Ovary (tissue), 9 donors: ENCODE measurements around the gene CHAMP1. TPM values are rescaled to one million over a fixed set of nuclear protein-coding genes. Genes with fewer than 3 reads are reported as not detected.
"Not testable (repeated sequence)": the region's sequence is repeated elsewhere in the genome, so short reads cannot be mapped to it uniquely, and the experiment has no call there.

ENCODE experiments used
- DNase-seq, 5 donors: peaks; one replicate each; pipeline ENCODE4 v3.0.0-alpha.2; 2019 to 2020
- H3K27ac ChIP-seq, 2 donors: fragments of 200-600 bp; one replicate each; pipeline versions ENCODE4 v1.5.1 to v1.8.0; 2019 to 2022
- H3K27me3 ChIP-seq: fragments of 200-600 bp; one replicate; pipeline ENCODE4 v1.8.0; 2022
- H3K36me3 ChIP-seq: fragments of 200-600 bp; sonication (generic); one replicate; pipeline ENCODE4 v1.5.1; 2019
- H3K4me1 ChIP-seq: one replicate; pipeline ENCODE4 v1.8.1; 2013; ENCODE audit warnings: mild to moderate bottlenecking, moderate library complexity; ENCODE audit not compliant: insufficient read depth
- H3K4me3 ChIP-seq: fragments of 200-600 bp; sonication (generic); one replicate; pipeline ENCODE4 v1.5.1; 2017
- H3K9me3 ChIP-seq, 2 donors: fragments of 200-600 bp in 1 of 2; sonication (generic) in 1 of 2; one replicate each; pipeline versions ENCODE4 v1.5.1 to v1.8.1; 2013 to 2019; ENCODE audit warnings: mild to moderate bottlenecking in 1 of 2, moderate library complexity in 1 of 2
- CTCF ChIP-seq, 3 donors: fragments of 450-650 bp in 2 of 3; fragments of 200-600 bp in 1 of 3; IDR thresholded peaks; one replicate each; pipeline versions ENCODE4 v1.5.1 to v1.8.0; 2016 to 2022; ENCODE audit warnings: antibody characterized with exemption in 3 of 3, mild to moderate bottlenecking in 1 of 3
- EP300 ChIP-seq: sonication (generic); formaldehyde crosslinking; IDR thresholded peaks from one replicate; pipeline ENCODE4 v1.6.1; 2017; ENCODE audit warnings: antibody characterized with exemption
- POLR2A ChIP-seq: fragments of 450-650 bp; IDR thresholded peaks from one replicate; pipeline ENCODE4 v1.6.1; 2017; ENCODE audit warnings: antibody characterized with exemption, mild to moderate bottlenecking, moderate library complexity
- WGBS, 3 donors: extraction: QIAGEN DNeasy Blood & Tissue Kit in 1 of 3; methylation state at CpG; one replicate each; pipeline versions ENCODE4 v1.1.5 to v1.1.7; 2013 to 2017; 5-methylcytosine and 5-hydroxymethylcytosine counted together
- intact Hi-C, 4 donors: fragments of 100-400 bp; cut with DNase I; formaldehyde crosslinking; loops; one replicate each; pipeline versions ENCODE4 v1.11.0 to v1.15.1; 2022 to 2023
- polyA plus RNA-seq, 2 donors: library from polyadenylated mRNA; stranded (reverse); fragments of 200-250 nt in 1 of 2; fragments of 350-450 nt in 1 of 2; fragmentation: Illumina TruSeq in 1 of 2; extraction: RNeasy Lipid Tissue Mini Kit (QIAGEN cat#74804) in 1 of 2; gene quantifications; one replicate each; pipeline ENCODE4 v1.2.3, GENCODE V29; 2013 to 2014
- total RNA-seq, 7 donors: library from RNA; depleted of rRNA in 2 of 7; stranded (reverse); fragments of >200 nt in 2 of 7; fragmentation: NEBNext Ultra II Directional in 3 of 7; extraction: Animal tissue kit (Norgen Biotek cat#: 25700) in 3 of 7; gene quantifications; one replicate each; pipeline versions ENCODE4 v1.1.0 to v1.2.4, GENCODE V29; 2016 to 2023
- donor health status: DM: no; HTN: no; CAD: no; lungs with moderate emphysema.
- donor health status: DM: no; HTN: no; CAD: no.
- donor health status: Bipolar disorder and iron deficiency.
- donor health status: DM: yes; HTN: yes; CAD: no.
- donor health status: DM: no; HTN: no; CAD: no.
- donor health status: DM: yes; HTN: yes; CAD: no.

CHAMP1 gene
- total and polyA plus RNA-seq, 9 donors: 7.2 to 34.4 (median 17.9) TPM

DNA sequence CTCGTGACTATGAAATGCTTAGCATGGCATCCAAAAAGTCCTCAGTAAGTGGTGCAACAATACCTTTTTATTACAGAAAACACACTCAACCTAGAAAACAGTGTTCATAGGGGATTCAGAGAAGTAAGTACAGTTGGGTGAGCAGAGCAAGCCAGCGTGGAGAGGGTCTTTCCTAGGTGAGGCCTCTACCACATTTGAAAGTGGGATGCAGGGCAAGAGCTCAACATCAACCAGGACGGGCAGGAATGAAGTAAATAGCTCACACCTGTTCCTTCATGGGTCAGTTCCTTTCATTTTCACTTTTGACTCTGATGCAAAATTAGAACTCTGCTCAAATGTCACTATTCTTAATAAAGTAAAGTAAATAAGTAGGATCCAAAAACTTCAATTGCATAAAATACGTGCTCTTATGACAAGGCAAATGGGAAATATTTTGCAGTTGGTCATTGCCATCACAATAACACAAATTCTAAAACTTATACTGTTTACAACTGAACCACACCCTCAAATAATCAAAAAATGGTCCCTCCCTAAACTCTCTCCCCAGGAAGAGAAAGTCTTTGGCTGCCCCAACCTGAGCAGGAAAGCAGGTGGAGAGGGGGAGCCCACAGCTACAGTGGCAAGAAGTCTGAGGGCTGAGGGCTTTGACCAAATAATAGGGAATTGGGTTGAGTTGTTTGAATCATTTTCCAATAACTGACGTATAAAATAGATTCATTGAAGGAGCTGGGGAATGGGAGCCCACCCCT lies 20.2 kb downstream of the CHAMP1 start:
- Histone ChIP-seq H3K27ac (no peak overlapping the region), H3K4me1 (no peaks in the 10 kb centered on the region), H3K9me3 (no peaks in the 10 kb centered on the region), H3K36me3 (no peaks in the 10 kb centered on the region), H3K4me3 (no peak overlapping the region), H3K27me3 (no peaks in the 10 kb centered on the region)
- no peak for DNase-seq
- WGBS, 3 donors: 59 to 72% (median 66%) methylated on average over 5 of the region's 5 CpGs
- TF ChIP-seq CTCF (IDR thresholded peaks at IDR 0.05) (no peak), POLR2A (no peak), EP300 (no peak)
- intact Hi-C loops: no loop called here

DNA sequence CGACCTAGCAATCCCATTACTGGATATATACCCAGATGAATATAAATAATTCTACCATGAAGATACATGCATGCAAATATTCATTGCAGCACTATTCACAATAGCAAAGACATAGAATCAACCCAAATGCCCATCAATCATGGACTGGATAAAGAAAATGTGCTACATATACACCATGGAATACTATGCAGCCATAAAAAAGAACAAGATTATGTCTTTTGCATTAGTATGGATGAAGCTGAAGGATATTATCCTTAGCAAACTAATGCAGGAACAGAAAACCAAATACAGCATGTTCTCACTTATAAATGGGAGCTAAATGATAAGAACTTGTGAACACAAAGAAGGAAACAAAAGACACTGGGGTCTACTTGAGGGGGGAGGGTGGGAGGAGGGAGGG lies 22.2 kb downstream of the CHAMP1 start:
- WGBS, 3 donors: 70 to 88% (median 78%) methylated on average over 1 of the region's 1 CpG
- H3K9me3 ChIP-seq, H3K36me3 ChIP-seq, H3K27me3 ChIP-seq, H3K4me3 ChIP-seq, intact Hi-C loops, H3K4me1 ChIP-seq, H3K27ac ChIP-seq, DNase-seq: not testable (repeated sequence)

GRCh38 chr13:114338959-114339358 lies 24.7 kb downstream of the CHAMP1 start:
- Histone ChIP-seq H3K36me3 (no peaks in the 10 kb centered on the region), H3K27ac (no peak overlapping the region), H3K4me3 (no peak overlapping the region), H3K9me3 (no peaks in the 10 kb centered on the region), H3K4me1 (no peaks in the 10 kb centered on the region), H3K27me3 (no peaks in the 10 kb centered on the region)
- intact Hi-C loops: no loop called here
- WGBS, 3 donors: 77 to 81% (median 78%) methylated on average over 5 of the region's 5 CpGs
- no peak for DNase-seq
- no peak for TF ChIP-seq POLR2A
- TF ChIP-seq EP300: no peak
- TF ChIP-seq CTCF (IDR thresholded peaks at IDR 0.05): no peak

GRCh38 chr13:114339857-114340534 lies 25.7 kb downstream of the CHAMP1 start:
- intact Hi-C loops: no loop called here
- H3K27me3 ChIP-seq: no peaks in the 10 kb centered on the region
- TF ChIP-seq EP300 (no peak), CTCF (IDR thresholded peaks at IDR 0.05) (peak in 2 of 3 donors; percentile 10 to 25), POLR2A (no peak)
- H3K9me3 ChIP-seq: no peaks in the 10 kb centered on the region
- WGBS, 3 donors: 52 to 58% (median 54%) methylated on average over 10 of the region's 10 CpGs
- no peak overlapping the region for H3K27ac ChIP-seq
- H3K4me3 ChIP-seq: no peak overlapping the region
- no peaks in the 10 kb centered on the region for H3K36me3 ChIP-seq
- DNase-seq: no peak
- no peaks in the 10 kb centered on the region for H3K4me1 ChIP-seq
